Upper lobe of left lung (tissue), 6 donors: ENCODE results near the gene COA8. TPM values are rescaled to one million over a fixed set of nuclear protein-coding genes. Genes with fewer than 3 reads are reported as not detected.
A peak's percentile ranks its signal among the peaks of the same experiment; 100 is the strongest.

ENCODE experiments used
- ATAC-seq, 2 donors: fragments of 200-7000 bp; cut with Tn5 transposase; one replicate each; pipeline ENCODE4 v1.9.1; 2022; ENCODE audit warnings: mild to moderate bottlenecking in 2 of 2, moderate library complexity in 2 of 2; ENCODE audit not compliant: low FRiP score in 2 of 2
- DNase-seq, 2 donors: peaks; one replicate each; pipeline ENCODE4 v3.0.0-alpha.2; 2019 to 2020
- H3K27ac ChIP-seq, 4 donors: fragments of 200-600 bp; sonication (generic); one replicate each; pipeline ENCODE4 v1.5.1; 2016 to 2019
- H3K27me3 ChIP-seq, 4 donors: fragments of 200-600 bp; sonication (generic); one replicate each; pipeline ENCODE4 v1.5.1; 2017 to 2019
- H3K36me3 ChIP-seq, 4 donors: fragments of 200-600 bp; sonication (generic); one replicate each; pipeline ENCODE4 v1.5.1; 2016 to 2019
- H3K4me1 ChIP-seq, 4 donors: fragments of 200-600 bp; sonication (generic); one replicate each; pipeline ENCODE4 v1.5.1; 2018 to 2019
- H3K4me3 ChIP-seq, 4 donors: fragments of 200-600 bp; sonication (generic); one replicate each; pipeline ENCODE4 v1.5.1; 2017 to 2019; ENCODE audit warnings: mild to moderate bottlenecking in 2 of 4, moderate library complexity in 1 of 4
- H3K9me3 ChIP-seq, 4 donors: fragments of 200-600 bp; sonication (generic); one replicate each; pipeline ENCODE4 v1.5.1; 2018 to 2019
- EP300 ChIP-seq, 4 donors: sonication (generic); formaldehyde crosslinking; IDR thresholded peaks; one replicate each; pipeline ENCODE4 v1.5.1; 2017; ENCODE audit warnings: antibody characterized with exemption in 4 of 4, control low read depth in 2 of 4
- POLR2A ChIP-seq, 4 donors: fragments of 450-650 bp; IDR thresholded peaks; one replicate each; pipeline ENCODE4 v1.5.1; 2016 to 2017; ENCODE audit warnings: antibody characterized with exemption in 4 of 4, mild to moderate bottlenecking in 2 of 4
- POLR2AphosphoS5 ChIP-seq, 2 donors: sonication (generic); formaldehyde crosslinking; IDR thresholded peaks; one replicate each; pipeline ENCODE4 v1.5.1; 2017; ENCODE audit warnings: antibody characterized with exemption in 2 of 2
- WGBS, 2 donors: methylation state at CpG; one replicate each; pipeline ENCODE4 v1.1.5; 2017 to 2018; 5-methylcytosine and 5-hydroxymethylcytosine counted together
- total RNA-seq, 6 donors: library from RNA; depleted of rRNA in 4 of 6; stranded (reverse); fragments of >200 nt in 4 of 6; gene quantifications; one replicate each; pipeline versions ENCODE4 v1.1.0 to v1.2.1, GENCODE V29; 2016 to 2021
- TF ChIP-seq, protein P1 (sequence below), 6 experiments: fragments of 450-650 bp in 4 of 6; fragments of 200-600 bp in 2 of 6; sonication (generic) in 2 of 6; IDR thresholded peaks; one replicate each; pipeline ENCODE4 v1.5.1; 2016 to 2019; ENCODE audit warnings: antibody characterized with exemption in 6 of 6
- donor health status: DM: no; HTN: no; CAD: no; lungs with moderate emphysema.
- donor health status: DM: no; HTN: yes; CAD: no; lungs with severe emphysema.

COA8 gene
- total RNA-seq, 6 donors from 2014 or later, result 12.6 to 38.3 (median 28.6) TPM

DNA sequence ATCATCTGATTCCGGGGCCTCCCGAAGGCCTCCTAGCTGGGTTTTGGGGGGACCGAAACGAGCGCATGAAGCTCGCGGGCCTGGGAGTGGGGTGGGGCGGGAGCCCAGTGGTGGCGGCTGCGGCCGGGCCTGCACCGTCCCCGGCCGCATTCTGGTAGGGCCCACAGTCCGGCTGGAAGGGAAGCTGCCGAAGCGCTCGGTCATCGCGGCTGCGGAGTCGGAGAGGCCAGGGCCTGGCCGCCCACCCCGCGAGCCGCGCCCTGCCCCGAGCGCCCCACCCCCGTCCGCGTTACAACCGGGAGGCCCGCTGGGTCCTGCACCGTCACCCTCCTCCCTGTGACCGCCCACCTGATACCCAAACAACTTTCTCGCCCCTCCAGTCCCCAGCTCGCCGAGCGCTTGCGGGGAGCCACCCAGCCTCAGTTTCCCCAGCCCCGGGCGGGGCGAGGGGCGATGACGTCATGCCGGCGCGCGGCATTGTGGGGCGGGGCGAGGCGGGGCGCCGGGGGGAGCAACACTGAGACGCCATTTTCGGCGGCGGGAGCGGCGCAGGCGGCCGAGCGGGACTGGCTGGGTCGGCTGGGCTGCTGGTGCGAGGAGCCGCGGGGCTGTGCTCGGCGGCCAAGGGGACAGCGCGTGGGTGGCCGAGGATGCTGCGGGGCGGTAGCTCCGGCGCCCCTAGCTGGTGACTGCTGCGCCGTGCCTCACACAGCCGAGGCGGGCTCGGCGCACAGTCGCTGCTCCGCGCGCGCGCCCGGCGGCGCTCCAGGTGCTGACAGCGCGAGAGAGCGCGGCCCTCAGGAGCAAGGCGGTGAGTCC, 66.1 kb downstream of the COA8 start, which contains the start of gene KLC1:
TSS of gene KLC1 (plus strand) at position 528 of the 819 bp plus-strand sequence. CDS start 25,354 bp downstream, outside the sequence.
- no peaks in the 10 kb centered on the region for H3K27me3 ChIP-seq
- H3K4me3 ChIP-seq, result peak within 1 kb of the TSS; percentile 87 to 99 (median 93)
- DNase-seq (peak; percentile 79 to 98), ATAC-seq (peak; percentile 84 to 92)
- H3K36me3 ChIP-seq, result peaks cover 0 to 10% (median 0%) of the 10 kb centered on the region in 4 donors
- TF ChIP-seq POLR2A (IDR thresholded peaks at IDR 0.05) (peak; percentile 81 to 93 (median 88)), POLR2AphosphoS5 (IDR thresholded peaks at IDR 0.05) (peak; percentile 92 to 96), EP300 (IDR thresholded peaks at IDR 0.05) (peak in 1 of 4 donors; percentile 13)
- TF ChIP-seq, protein P1, sequence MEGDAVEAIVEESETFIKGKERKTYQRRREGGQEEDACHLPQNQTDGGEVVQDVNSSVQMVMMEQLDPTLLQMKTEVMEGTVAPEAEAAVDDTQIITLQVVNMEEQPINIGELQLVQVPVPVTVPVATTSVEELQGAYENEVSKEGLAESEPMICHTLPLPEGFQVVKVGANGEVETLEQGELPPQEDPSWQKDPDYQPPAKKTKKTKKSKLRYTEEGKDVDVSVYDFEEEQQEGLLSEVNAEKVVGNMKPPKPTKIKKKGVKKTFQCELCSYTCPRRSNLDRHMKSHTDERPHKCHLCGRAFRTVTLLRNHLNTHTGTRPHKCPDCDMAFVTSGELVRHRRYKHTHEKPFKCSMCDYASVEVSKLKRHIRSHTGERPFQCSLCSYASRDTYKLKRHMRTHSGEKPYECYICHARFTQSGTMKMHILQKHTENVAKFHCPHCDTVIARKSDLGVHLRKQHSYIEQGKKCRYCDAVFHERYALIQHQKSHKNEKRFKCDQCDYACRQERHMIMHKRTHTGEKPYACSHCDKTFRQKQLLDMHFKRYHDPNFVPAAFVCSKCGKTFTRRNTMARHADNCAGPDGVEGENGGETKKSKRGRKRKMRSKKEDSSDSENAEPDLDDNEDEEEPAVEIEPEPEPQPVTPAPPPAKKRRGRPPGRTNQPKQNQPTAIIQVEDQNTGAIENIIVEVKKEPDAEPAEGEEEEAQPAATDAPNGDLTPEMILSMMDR (IDR thresholded peaks at IDR 0.05), result no peak
- H3K9me3 ChIP-seq, result no peaks in the 10 kb centered on the region
- WGBS, 2 donors, result 0% methylated on average over 16 of the region's 97 CpGs; no CpG with 5 or more reads in 1 of the 2 donors
- peaks cover 57 to 78% (median 66%) of the 10 kb centered on the region in 4 donors for H3K4me1 ChIP-seq
- peak within 1 kb of the TSS; percentile 98 to 100 (median 99) for H3K27ac ChIP-seq

GRCh38 chr14:103629503-103630121, 66.9 kb downstream of the COA8 start:
- H3K4me3 ChIP-seq, result peak overlapping the region; percentile 87 to 99 (median 93)
- no peaks in the 10 kb centered on the region for H3K27me3 ChIP-seq
- peak; percentile 41 to 44 for ATAC-seq
- peaks cover 0 to 10% (median 0%) of the 10 kb centered on the region in 4 donors for H3K36me3 ChIP-seq
- TF ChIP-seq, protein P1 (IDR thresholded peaks at IDR 0.05), result no peak
- TF ChIP-seq EP300 (IDR thresholded peaks at IDR 0.05), result no peak
- TF ChIP-seq POLR2AphosphoS5 (IDR thresholded peaks at IDR 0.05), result peak in 1 of 2 donors; percentile 32
- peak overlapping the region; percentile 98 to 100 (median 99) for H3K27ac ChIP-seq
- peaks cover 56 to 78% (median 65%) of the 10 kb centered on the region in 4 donors for H3K4me1 ChIP-seq
- DNase-seq, result peak; percentile 51 to 93
- 0 to 2% methylated on average over 14 to 61 of the region's 71 CpGs for WGBS, 2 donors
- H3K9me3 ChIP-seq, result no peaks in the 10 kb centered on the region

- no peaks in the 10 kb centered on the region for H3K9me3 ChIP-seq
- no peak for DNase-seq
- peak overlapping the region in 3 of 4 donors; percentile 98 to 100 (median 99) for H3K27ac ChIP-seq
- peak overlapping the region; percentile 87 to 99 (median 93) for H3K4me3 ChIP-seq
- 32 to 33% methylated on average over 5 of the region's 5 CpGs for WGBS, 2 donors
- TF ChIP-seq POLR2A (IDR thresholded peaks at IDR 0.05), result no peak
- no peak for TF ChIP-seq EP300 (IDR thresholded peaks at IDR 0.05)
- TF ChIP-seq, protein P1 (IDR thresholded peaks at IDR 0.05), result no peak
- no peak for TF ChIP-seq POLR2AphosphoS5 (IDR thresholded peaks at IDR 0.05)
- no peak for ATAC-seq
- peaks cover 0 to 17% (median 0%) of the 10 kb centered on the region in 4 donors for H3K36me3 ChIP-seq
- peaks cover 52 to 76% (median 59%) of the 10 kb centered on the region in 4 donors for H3K4me1 ChIP-seq
- H3K27me3 ChIP-seq, result no peaks in the 10 kb centered on the region
Measured at GRCh38 chr14:103630364-103631108, 67.8 kb downstream of the COA8 start.

DNA sequence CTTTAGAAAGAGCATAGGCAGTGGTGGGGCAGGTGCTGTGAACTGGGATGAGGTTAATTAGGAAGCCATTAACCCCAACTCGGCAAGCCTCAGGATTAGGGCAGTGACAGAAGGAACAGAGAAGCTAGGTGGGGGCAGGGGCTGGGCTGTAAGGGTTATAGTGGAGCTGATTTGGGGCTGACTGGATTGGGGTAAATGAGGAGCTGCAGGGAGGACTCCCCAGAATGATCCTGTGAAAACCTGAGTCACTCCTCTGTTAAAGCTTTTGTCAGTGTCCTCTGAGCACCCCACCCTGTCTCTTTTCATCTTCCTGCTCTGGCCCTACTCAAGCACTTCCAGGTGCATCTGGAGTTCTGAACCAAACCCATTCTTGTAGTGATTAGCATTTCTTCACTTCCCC, 70.6 kb downstream of the COA8 start:
- H3K4me1 ChIP-seq, result peaks cover 54 to 78% (median 59%) of the 10 kb centered on the region in 4 donors
- H3K27me3 ChIP-seq, result no peaks in the 10 kb centered on the region
- DNase-seq (no peak), ATAC-seq (no peak)
- H3K9me3 ChIP-seq, result no peaks in the 10 kb centered on the region
- TF ChIP-seq EP300 (IDR thresholded peaks at IDR 0.05) (no peak), POLR2A (IDR thresholded peaks at IDR 0.05) (no peak), POLR2AphosphoS5 (IDR thresholded peaks at IDR 0.05) (no peak)
- TF ChIP-seq, protein P1 (IDR thresholded peaks at IDR 0.05), result no peak
- peak overlapping the region in 2 of 4 donors; percentile 27 to 30 for H3K27ac ChIP-seq
- peaks cover 0 to 29% (median 0%) of the 10 kb centered on the region in 4 donors for H3K36me3 ChIP-seq
- no peak overlapping the region for H3K4me3 ChIP-seq
- 67 to 90% methylated on average over 1 of the region's 1 CpG for WGBS, 2 donors
